Activated CD8-positive, alpha-beta T cell treated with anti-CD3 and anti-CD28 coated beads, Interleukin-2, amount 10 ng/mL, durations not matched to agents 7 days and 5 days (primary cell): Measurements from ENCODE around the gene BFSP1. TPM values are rescaled to one million over a fixed set of nuclear protein-coding genes. Genes with fewer than 3 reads are reported as not detected.

Experiments
- ATAC-seq: fragments of 150-1000 bp; cut with Tn5 transposase; one replicate; pipeline ENCODE4 v1.10.0; 2021; ENCODE audit warnings: moderate library complexity
- CTCF ChIA-PET: fragments of 350-600 bp; sonication (Branson Sonifier 250); formaldehyde crosslinking; loops from one replicate; lab custom pipeline; 2021; ENCODE audit warnings: antibody characterized with exemption; lab: Charles Lee
- POLR2A ChIA-PET: fragments of 350-600 bp; sonication (Branson Sonifier 250); formaldehyde crosslinking; loops from one replicate; lab custom pipeline; 2021; ENCODE audit warnings: antibody characterized with exemption; lab: Charles Lee
- DNase-seq: peaks from one replicate; pipeline ENCODE4 v3.0.0-alpha.2; 2020
- H3K27ac Mint-ChIP-seq: one replicate; pipeline ENCODE4 v1.8.0; 2021; ENCODE audit warnings: mild to moderate bottlenecking, mixed read lengths
- H3K27me3 Mint-ChIP-seq: one replicate; pipeline ENCODE4 v1.8.0; 2021; ENCODE audit warnings: low read depth, mixed read lengths
- H3K36me3 Mint-ChIP-seq: one replicate; pipeline ENCODE4 v1.8.0; 2021; ENCODE audit warnings: low read depth, mixed read lengths
- H3K4me1 Mint-ChIP-seq: one replicate; pipeline ENCODE4 v1.8.0; 2021; ENCODE audit warnings: low read depth, mixed read lengths
- H3K4me3 Mint-ChIP-seq: one replicate; pipeline ENCODE4 v1.8.0; 2021; ENCODE audit warnings: mild to moderate bottlenecking, mixed read lengths
- H3K9me3 Mint-ChIP-seq: one replicate; pipeline ENCODE4 v1.8.0; 2022; ENCODE audit warnings: mixed read lengths; ENCODE audit not compliant: insufficient read depth
- total RNA-seq, 2 experiments: library from RNA; stranded (reverse); gene quantifications; one replicate each; pipeline ENCODE4 v1.2.3, GENCODE V29; 2021

Gene BFSP1
- total RNA-seq, 2 experiments from 2014 or later, result 0.50 to 0.55 TPM

DNA sequence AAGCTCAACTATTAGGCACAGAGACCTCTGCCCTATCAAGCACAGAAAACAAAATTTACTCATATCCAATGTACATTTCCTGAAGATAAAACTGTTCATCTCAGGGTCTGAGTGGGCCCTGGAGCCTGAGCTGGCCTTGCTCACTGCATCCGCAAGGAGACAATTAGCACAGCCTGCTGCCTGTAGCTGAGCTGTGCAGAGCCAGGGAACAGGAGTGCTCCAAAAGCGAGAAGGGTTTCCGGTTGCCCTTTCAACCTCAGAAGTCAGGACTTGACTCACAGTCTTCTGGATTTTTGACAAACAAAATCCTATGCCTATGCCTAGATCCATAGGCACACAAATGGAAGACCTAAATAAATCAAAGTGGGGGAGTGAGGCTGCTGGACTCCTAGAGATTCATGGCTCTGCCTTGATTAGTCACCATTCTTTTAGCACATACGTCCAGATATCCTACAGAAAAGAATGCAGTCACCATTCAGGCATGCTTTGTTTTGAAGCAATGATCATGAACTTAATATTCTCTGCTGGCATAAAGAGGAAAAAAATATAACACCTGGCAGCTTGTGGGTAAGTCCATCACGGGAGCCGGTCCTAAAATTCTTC is 73.5 kb downstream of the BFSP1 start:
- no peak for DNase-seq
- Mint-ChIP-seq H3K4me3 (no peak overlapping the region), H3K36me3 (no peaks in the 10 kb centered on the region), H3K9me3 (no peaks in the 10 kb centered on the region), H3K27ac (no peak overlapping the region), H3K4me1 (peaks cover 2% of the 10 kb centered on the region), H3K27me3 (peaks cover 8% of the 10 kb centered on the region)
- ATAC-seq, result no peak
- CTCF ChIA-PET, result no interaction called here
- POLR2A ChIA-PET, result no interaction called here

DNA sequence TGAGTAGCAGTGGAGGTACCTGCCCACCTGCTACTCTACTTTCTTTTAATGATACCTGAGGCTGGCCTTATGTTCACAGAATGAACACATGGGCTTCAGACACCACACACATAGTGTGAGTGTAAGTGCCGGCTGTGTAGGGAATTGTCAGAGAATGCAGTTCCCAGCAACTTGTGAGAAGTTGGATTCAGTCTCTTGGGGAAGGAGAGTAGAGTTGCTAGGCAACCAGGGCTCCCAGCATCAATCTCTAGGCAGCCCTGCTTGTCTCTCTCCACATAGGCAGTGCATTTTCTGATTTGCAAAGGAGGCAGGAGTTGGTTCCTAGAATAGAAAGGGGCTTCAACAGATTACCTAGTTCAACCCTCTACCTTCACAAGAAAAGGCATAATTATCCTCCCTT is 74.1 kb downstream of the BFSP1 start:
- Mint-ChIP-seq H3K4me3 (no peak overlapping the region), H3K27me3 (peaks cover 5% of the 10 kb centered on the region), H3K9me3 (no peaks in the 10 kb centered on the region), H3K36me3 (no peaks in the 10 kb centered on the region), H3K27ac (no peak overlapping the region), H3K4me1 (peaks cover 2% of the 10 kb centered on the region)
- ChIA-PET CTCF (no interaction called here), POLR2A (no interaction called here)
- ATAC-seq, result no peak
- no peak for DNase-seq

DNA sequence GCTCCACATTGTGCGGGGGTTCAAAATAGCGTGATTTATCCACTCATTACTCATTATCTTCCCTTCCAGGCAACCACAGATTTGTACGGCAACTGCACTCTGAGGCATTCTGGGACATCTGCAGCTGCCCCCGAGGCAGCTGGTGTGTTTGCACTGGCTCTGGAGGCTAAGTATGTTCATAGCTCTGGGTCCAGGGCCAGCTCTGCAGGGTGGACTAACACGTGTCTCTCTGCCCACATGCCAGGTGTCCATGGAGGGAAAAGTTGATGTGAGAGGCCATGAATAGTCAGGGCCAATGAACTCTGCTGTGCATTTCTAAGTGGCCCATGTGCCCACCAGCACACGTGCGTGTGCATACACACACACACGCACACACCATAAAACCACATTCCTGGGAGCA is 74.9 kb downstream of the BFSP1 start:
- DNase-seq (no peak), ATAC-seq (no peak)
- Mint-ChIP-seq H3K9me3 (no peaks in the 10 kb centered on the region), H3K4me3 (no peak overlapping the region), H3K4me1 (peaks cover 2% of the 10 kb centered on the region), H3K27ac (no peak overlapping the region), H3K27me3 (peaks cover 5% of the 10 kb centered on the region), H3K36me3 (no peaks in the 10 kb centered on the region)
- POLR2A ChIA-PET, result no interaction called here
- CTCF ChIA-PET, result no interaction called here

DNA sequence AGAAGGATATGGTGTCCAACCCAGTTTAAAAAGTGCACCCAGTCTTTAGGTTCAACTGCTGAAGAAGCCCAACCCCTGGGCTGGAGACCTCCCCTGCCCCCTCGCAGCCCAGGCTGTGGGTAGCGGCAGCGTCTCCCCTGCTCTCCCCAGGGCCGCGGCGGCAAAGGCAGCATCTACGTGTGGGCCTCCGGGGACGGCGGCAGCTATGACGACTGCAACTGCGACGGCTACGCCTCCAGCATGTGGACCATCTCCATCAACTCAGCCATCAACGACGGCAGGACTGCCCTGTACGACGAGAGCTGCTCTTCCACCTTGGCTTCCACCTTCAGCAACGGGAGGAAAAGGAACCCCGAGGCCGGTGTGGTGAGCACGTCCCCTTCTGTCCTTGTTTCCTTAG is 77.6 kb downstream of the BFSP1 start:
- H3K4me1 Mint-ChIP-seq, result no peaks in the 10 kb centered on the region
- ChIA-PET POLR2A (no interaction called here), CTCF (interaction anchor here (1.4 kb wide), 1 partner anchor 22 kb away, joined by 4 read pairs; no protein-coding TSS in a partner anchor)
- no peak for ATAC-seq
- H3K9me3 Mint-ChIP-seq, result no peaks in the 10 kb centered on the region
- no peak for DNase-seq
- H3K4me3 Mint-ChIP-seq, result no peak overlapping the region
- no peak overlapping the region for H3K27ac Mint-ChIP-seq
- H3K36me3 Mint-ChIP-seq, result no peaks in the 10 kb centered on the region
- H3K27me3 Mint-ChIP-seq, result peaks cover 4% of the 10 kb centered on the region

DNA sequence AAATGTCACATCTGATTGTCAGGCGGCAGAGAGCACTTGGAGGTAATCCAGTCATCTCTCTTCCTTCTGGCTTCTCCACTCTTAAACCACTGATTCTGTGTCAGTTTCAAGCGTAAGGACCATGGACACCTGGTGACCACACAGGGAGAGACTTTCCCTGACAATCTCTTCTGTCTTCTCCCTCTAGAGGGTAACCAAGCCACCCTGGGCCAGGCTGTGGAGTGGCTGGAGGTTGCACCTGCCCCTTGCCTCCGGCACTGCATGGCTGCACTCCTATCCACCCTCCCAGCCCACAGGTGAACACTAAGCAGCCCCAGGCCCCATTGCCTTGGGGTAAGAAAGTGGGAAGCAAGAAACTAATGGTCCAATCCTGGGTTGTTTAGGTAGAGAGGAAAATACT is 78.7 kb downstream of the BFSP1 start:
- Mint-ChIP-seq H3K36me3 (no peaks in the 10 kb centered on the region), H3K4me3 (no peak overlapping the region), H3K9me3 (no peaks in the 10 kb centered on the region), H3K27me3 (peaks cover 4% of the 10 kb centered on the region), H3K27ac (no peak overlapping the region), H3K4me1 (no peaks in the 10 kb centered on the region)
- DNase-seq (no peak), ATAC-seq (no peak)
- ChIA-PET POLR2A (no interaction called here), CTCF (interaction anchor here (1.4 kb wide), 1 partner anchor 21 kb away, joined by 4 read pairs; no protein-coding TSS in a partner anchor)

DNA sequence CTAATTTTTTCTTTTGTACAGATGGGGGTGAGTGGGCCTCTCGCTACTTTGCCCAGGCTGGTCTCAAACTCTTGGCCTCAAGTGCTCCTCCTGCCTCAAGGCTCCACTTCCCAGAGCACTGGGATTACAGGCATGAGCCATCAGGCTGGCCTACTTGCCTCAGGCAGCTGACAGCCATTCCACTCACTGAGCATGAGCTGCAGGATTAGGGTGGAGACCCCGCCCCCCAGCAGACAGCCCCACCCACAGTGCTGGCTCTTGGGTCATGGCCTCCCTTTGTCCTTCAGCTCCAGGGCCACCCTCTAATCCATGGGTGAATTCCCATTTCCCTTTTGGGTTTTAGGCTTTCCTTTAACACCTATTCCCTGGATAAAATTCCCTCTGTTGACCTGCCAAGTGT is 82.1 kb downstream of the BFSP1 start:
- DNase-seq (no peak), ATAC-seq (no peak)
- Mint-ChIP-seq H3K4me1 (no peaks in the 10 kb centered on the region), H3K36me3 (no peaks in the 10 kb centered on the region), H3K27ac (no peak overlapping the region), H3K4me3 (no peak overlapping the region), H3K9me3 (no peaks in the 10 kb centered on the region), H3K27me3 (peaks cover 4% of the 10 kb centered on the region)
- ChIA-PET POLR2A (no interaction called here), CTCF (no interaction called here)

DNA sequence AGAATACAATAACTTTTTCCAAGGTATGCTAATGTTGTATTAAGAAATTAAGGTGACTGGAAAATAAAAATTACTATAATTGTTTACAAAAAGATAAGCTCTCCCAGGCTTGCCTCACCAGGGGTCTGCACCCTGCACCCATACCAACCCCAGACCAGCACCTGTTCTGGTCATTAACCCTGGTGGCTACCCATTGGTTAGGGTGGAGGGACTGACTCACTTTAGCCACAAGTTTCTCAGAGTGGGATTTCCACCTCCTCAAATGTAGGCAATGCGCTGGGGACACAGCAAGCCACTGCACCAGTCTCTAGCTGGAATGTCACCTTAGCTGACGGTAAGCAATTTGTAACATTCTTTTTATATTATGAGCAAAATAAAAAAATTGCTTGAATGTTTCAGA is 83.1 kb downstream of the BFSP1 start:
- H3K4me1 Mint-ChIP-seq, result no peaks in the 10 kb centered on the region
- ATAC-seq (no peak), DNase-seq (no peak)
- CTCF ChIA-PET, result no interaction called here
- H3K27me3 Mint-ChIP-seq, result peaks cover 9% of the 10 kb centered on the region
- H3K9me3 Mint-ChIP-seq, result no peaks in the 10 kb centered on the region
- H3K36me3 Mint-ChIP-seq, result no peaks in the 10 kb centered on the region
- POLR2A ChIA-PET, result no interaction called here
- no peak overlapping the region for H3K27ac Mint-ChIP-seq
- H3K4me3 Mint-ChIP-seq, result no peak overlapping the region

DNA sequence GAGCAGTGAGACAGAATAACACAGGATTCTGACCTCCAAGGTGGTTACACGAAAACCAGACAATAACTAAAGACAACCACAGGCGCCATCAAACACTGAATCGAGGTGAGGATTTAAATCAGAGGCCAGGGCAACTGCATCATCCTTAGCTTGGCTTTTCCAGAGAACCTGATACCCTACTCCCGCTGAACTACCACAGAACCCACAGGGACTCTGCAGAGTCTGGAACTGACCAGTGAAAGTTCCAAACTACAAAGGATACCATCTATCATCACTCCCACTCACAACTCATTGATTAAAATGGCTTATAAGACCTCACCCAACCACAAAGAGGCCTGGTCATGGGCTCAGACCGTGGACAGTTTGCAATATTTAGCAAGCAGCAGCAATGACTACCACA is 85.0 kb downstream of the BFSP1 start:
- DNase-seq, result no peak
- Mint-ChIP-seq H3K27me3 (peaks cover 11% of the 10 kb centered on the region), H3K36me3 (no peaks in the 10 kb centered on the region), H3K4me3 (no peak overlapping the region), H3K4me1 (no peaks in the 10 kb centered on the region), H3K9me3 (no peaks in the 10 kb centered on the region), H3K27ac (no peak overlapping the region)
- ChIA-PET CTCF (no interaction called here), POLR2A (no interaction called here)
- ATAC-seq, result no peak

DNA sequence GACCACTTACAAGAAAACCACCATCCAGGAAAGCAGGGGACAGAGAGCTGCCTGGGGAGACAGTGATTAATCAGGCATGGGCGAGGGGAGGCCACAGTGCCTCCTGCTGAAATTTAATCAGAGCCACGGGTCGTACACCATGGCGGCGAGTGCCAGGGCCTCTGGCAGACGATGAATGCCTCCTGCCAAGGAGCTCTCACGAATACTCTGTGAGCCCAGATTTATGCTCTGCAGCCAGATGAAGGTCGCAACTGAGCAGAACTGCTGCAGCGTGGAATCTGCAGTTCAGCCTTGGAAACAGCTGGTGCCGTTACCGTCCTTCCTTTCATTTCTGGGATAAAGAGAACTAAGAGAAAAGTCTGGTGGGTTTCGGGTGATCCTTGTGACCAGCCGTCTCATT is 85.6 kb downstream of the BFSP1 start:
- Mint-ChIP-seq H3K9me3 (no peaks in the 10 kb centered on the region), H3K4me1 (no peaks in the 10 kb centered on the region), H3K27ac (no peak overlapping the region), H3K27me3 (peaks cover 11% of the 10 kb centered on the region), H3K4me3 (no peak overlapping the region), H3K36me3 (no peaks in the 10 kb centered on the region)
- ChIA-PET CTCF (no interaction called here), POLR2A (no interaction called here)
- ATAC-seq (no peak), DNase-seq (no peak)

DNA sequence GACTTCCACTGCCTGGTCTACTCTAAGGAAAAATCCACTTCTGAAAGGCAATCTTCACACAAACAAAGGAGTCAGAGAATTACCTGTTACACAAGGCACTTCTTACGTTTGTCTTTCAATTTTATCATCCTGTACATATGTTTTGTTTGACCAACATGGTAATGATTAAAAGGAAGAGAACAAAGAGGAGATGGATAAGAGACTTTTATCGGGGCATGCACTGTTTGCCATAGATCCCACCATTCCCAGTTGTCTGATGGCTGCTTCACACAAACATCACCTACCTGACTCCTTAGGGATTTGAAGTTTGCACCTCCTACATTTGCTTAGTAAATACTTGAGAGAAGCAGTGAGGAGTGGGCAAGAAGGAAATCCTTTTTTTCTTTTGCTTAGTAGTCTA is 87.1 kb downstream of the BFSP1 start:
- H3K4me1 Mint-ChIP-seq, result no peaks in the 10 kb centered on the region
- DNase-seq (no peak), ATAC-seq (no peak)
- no peaks in the 10 kb centered on the region for H3K9me3 Mint-ChIP-seq
- ChIA-PET POLR2A (no interaction called here), CTCF (no interaction called here)
- H3K27ac Mint-ChIP-seq, result no peak overlapping the region
- H3K27me3 Mint-ChIP-seq, result peaks cover 11% of the 10 kb centered on the region
- H3K4me3 Mint-ChIP-seq, result no peak overlapping the region
- H3K36me3 Mint-ChIP-seq, result no peaks in the 10 kb centered on the region

Other genes starting within 250 kb of the BFSP1 start
- gene DSTN, start 38.7 kb upstream of the BFSP1 start, total RNA-seq, result 10 to 100 TPM; 59.0 to 63.6 TPM
- 10 to 100 TPM; 64.3 to 66.7 TPM for gene RRBP1, start 150.9 kb upstream of the BFSP1 start, total RNA-seq
- not detected for gene BANF2, start 168.6 kb upstream of the BFSP1 start, total RNA-seq